ENCODE data around the gene TK2. TPM values are rescaled to one million over a fixed set of nuclear protein-coding genes. Genes with fewer than 3 reads are reported as not detected.
A peak's percentile ranks its signal among the peaks of the same experiment; 100 is the strongest.

TK2 gene
- total and polyA plus RNA-seq, 9 of the 15 experiments (the other 6 are each of a cell fraction or from before 2014, with no cell fraction given) = 1.1 to 10.2 (median 5.3) TPM

DNA sequence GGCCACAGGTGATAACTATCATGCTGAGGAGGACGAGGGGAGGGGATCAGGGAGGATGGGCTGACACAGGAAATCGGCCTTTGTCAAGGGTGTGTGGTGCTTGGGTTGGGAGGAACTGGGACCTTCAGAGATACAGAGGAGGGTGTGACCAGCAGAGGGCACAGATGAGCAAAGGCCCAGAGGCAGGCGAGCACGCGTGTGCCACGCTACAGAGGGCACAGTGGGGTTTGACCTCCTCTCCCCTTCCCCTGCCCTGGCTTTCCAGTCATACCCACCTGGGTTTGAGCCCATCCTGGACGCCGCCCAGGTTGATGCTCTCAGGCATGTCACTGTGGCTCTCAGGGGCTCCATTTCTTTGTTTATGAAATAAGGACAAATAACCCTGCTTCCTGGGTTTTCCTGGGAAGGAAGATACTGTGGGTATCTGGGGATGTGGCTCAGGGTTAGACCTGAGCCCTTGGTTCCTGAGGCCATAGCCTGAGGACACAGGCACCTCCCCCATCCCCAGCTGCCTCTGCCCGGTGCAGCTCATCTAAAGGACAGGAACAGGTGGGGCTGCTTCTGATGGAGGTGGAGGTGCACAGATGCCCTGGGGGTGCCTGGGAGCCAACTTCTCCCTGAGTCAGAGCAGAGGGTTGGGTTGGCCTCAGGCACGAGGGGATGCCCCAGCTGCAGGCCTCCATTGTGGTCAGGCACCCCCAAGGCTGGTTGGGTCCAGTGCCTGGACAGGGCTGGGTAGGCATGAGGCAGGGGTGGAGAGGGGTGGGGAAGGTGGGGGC is 71.0 kb downstream of the TK2 start (continued):
- TF ChIP-seq, protein P1, sequence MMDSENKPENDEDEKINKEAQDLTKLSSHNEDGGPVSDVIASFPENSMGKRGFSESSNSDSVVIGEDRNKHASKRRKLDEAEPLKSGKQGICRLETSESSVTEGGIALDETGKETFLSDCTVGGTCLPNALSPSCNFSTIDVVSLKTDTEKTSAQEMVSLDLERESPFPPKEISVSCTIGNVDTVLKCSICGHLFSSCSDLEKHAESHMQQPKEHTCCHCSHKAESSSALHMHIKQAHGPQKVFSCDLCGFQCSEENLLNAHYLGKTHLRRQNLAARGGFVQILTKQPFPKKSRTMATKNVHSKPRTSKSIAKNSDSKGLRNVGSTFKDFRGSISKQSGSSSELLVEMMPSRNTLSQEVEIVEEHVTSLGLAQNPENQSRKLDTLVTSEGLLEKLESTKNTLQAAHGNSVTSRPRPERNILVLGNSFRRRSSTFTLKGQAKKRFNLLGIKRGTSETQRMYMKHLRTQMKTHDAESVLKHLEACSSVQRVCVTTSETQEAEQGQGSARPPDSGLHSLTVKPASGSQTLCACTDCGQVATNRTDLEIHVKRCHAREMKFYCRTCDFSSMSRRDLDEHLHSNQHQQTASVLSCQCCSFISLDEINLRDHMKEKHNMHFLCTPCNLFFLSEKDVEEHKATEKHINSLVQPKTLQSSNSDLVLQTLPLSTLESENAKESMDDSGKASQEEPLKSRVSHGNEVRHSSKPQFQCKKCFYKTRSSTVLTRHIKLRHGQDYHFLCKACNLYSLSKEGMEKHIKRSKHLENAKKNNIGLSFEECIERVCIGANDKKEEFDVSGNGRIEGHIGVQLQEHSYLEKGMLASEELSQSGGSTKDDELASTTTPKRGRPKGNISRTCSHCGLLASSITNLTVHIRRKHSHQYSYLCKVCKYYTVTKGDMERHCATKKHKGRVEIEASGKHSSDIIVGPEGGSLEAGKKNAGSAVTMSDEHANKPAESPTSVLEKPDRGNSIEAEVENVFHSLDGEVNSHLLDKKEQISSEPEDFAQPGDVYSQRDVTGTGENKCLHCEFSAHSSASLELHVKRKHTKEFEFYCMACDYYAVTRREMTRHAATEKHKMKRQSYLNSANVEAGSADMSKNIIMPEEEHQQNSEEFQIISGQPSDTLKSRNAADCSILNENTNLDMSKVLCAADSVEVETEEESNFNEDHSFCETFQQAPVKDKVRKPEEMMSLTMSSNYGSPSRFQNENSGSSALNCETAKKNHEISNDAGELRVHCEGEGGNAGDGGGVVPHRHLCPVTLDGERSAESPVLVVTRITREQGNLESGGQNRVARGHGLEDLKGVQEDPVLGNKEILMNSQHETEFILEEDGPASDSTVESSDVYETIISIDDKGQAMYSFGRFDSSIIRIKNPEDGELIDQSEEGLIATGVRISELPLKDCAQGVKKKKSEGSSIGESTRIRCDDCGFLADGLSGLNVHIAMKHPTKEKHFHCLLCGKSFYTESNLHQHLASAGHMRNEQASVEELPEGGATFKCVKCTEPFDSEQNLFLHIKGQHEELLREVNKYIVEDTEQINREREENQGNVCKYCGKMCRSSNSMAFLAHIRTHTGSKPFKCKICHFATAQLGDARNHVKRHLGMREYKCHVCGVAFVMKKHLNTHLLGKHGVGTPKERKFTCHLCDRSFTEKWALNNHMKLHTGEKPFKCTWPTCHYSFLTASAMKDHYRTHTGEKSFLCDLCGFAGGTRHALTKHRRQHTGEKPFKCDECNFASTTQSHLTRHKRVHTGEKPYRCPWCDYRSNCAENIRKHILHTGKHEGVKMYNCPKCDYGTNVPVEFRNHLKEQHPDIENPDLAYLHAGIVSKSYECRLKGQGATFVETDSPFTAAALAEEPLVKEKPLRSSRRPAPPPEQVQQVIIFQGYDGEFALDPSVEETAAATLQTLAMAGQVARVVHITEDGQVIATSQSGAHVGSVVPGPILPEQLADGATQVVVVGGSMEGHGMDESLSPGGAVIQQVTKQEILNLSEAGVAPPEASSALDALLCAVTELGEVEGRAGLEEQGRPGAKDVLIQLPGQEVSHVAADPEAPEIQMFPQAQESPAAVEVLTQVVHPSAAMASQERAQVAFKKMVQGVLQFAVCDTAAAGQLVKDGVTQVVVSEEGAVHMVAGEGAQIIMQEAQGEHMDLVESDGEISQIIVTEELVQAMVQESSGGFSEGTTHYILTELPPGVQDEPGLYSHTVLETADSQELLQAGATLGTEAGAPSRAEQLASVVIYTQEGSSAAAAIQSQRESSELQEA (IDR thresholded peaks at IDR 0.05; ENCODE audit: low read depth) = no peak
- TF ChIP-seq, protein P2, sequence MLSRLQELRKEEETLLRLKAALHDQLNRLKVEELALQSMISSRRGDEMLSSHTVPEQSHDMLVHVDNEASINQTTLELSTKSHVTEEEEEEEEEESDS (CRISPR knock-in tag; IDR thresholded peaks at IDR 0.05) = no peak
- no peak for TF ChIP-seq ARNT (IDR thresholded peaks at IDR 0.05)
- no peak for TF ChIP-seq PURB (CRISPR knock-in tag; IDR thresholded peaks at IDR 0.05; ENCODE audit: low read depth)
- no peak for TF ChIP-seq ZNF175 (CRISPR knock-in tag; IDR thresholded peaks at IDR 0.05; ENCODE audit: low read depth)
- peak; percentile 42; the same call in 1 of the 2 replicates for TF ChIP-seq BHLHE40 (IDR thresholded peaks at IDR 0.05; ENCODE audit: low read length)
- TF ChIP-seq, protein P3, sequence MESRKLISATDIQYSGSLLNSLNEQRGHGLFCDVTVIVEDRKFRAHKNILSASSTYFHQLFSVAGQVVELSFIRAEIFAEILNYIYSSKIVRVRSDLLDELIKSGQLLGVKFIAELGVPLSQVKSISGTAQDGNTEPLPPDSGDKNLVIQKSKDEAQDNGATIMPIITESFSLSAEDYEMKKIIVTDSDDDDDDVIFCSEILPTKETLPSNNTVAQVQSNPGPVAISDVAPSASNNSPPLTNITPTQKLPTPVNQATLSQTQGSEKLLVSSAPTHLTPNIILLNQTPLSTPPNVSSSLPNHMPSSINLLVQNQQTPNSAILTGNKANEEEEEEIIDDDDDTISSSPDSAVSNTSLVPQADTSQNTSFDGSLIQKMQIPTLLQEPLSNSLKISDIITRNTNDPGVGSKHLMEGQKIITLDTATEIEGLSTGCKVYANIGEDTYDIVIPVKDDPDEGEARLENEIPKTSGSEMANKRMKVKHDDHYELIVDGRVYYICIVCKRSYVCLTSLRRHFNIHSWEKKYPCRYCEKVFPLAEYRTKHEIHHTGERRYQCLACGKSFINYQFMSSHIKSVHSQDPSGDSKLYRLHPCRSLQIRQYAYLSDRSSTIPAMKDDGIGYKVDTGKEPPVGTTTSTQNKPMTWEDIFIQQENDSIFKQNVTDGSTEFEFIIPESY (CRISPR knock-in tag; IDR thresholded peaks at IDR 0.05) = no peak
- TF ChIP-seq ATF1 (CRISPR knock-in tag; IDR thresholded peaks at IDR 0.05) = no peak
- TF ChIP-seq ATF1 (tag; IDR thresholded peaks at IDR 0.05) = peak; percentile 16; the same call in 1 of the 2 replicates
- TF ChIP-seq STAT5A (IDR thresholded peaks at IDR 0.05; ENCODE audit: borderline replicate concordance, low read length) = no peak
- peak; percentile 77 for TF ChIP-seq SPI1 (IDR thresholded peaks at IDR 0.05; ENCODE audit: borderline replicate concordance, low read depth, low read length)
